Lower leg skin (tissue), 3 donors: ENCODE results near the gene QRICH1.

Source experiments
- CTCF ChIP-seq, 3 donors: fragments of 450-650 bp; IDR thresholded peaks; one replicate each; pipeline ENCODE4 v1.5.1; 2016; ENCODE audit warnings: antibody characterized with exemption in 3 of 3, mild to moderate bottlenecking in 3 of 3, moderate library complexity in 2 of 3
- POLR2A ChIP-seq, 2 donors: fragments of 450-650 bp; IDR thresholded peaks; one replicate each; pipeline ENCODE4 v1.6.1; 2016 to 2017; ENCODE audit warnings: antibody characterized with exemption in 2 of 2, mild to moderate bottlenecking in 1 of 2, moderate library complexity in 1 of 2

GRCh38 chr3:49076646-49077045 lies 17.2 kb downstream of the QRICH1 start:
- no peak for TF ChIP-seq CTCF (IDR thresholded peaks at IDR 0.05)
- TF ChIP-seq POLR2A (IDR thresholded peaks at IDR 0.05) = no peak
